ENCODE measurements around the gene RELA. TPM values are rescaled to one million over a fixed set of nuclear protein-coding genes. Genes with fewer than 3 reads are reported as not detected.
"Not testable (repeated sequence)": the region's sequence is repeated elsewhere in the genome, so short reads cannot be mapped to it uniquely, and the experiment has no call there.

The RELA gene
- 295 TPM for total RNA-seq
- polyA plus RNA-seq = 10 to 100 TPM; 40.3 to 66.1 (median 53.3) TPM

DNA sequence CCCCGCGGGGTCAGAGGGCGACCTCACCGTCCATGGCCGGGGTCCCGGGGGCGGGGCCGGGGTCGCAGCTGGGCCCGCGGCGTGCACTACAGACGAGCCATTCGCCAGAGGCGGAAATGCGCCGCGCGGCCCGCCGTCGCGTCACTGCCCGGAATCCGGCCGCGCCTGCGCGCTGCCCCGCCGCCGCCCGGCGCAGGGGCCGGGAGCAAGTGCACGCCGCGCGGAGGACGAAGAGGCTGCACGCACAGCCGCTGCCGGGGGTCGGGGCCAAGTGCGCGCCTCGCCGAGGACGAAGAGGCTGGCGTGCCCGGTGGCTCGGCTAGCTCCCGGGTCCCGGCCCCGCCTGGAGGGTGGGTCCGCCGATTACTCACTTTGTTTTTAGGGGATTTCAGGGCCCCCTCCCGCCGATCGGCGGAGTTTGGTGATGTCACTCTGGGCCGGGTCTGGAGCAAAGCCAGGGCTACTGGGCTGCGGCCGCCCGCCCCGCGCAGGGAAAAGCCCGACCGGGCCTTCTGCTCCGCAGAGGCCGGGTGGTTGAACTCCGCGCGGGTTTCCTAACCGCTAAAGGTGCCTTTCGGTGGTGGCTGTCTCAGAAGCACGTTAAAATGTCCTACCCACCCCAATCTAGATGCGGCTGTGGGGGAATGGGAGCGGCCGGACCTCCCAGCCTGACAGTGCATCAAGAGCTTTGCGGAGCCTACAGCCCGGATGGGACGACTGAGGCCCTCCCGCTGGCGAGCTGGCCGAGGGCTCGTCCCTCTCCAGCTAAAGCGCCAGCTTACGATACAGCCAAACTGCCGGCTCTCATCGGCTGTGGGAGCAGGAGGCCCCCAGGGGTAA lies at the start of gene RELA:
Gene RELA (minus strand): TSS at position 118 of the 840 bp plus-strand sequence. CDS start 84 bp downstream, at position 34.
- H3K27me3 ChIP-seq (ENCODE audit: control insufficient read depth, insufficient read depth, low read length) = no peaks in the 10 kb centered on the region
- DNase-seq (peak; percentile 85 to 90 (median 90)), ATAC-seq (ENCODE audit: low read depth in 2 of 2) (peak; percentile 87 to 91)
- Mint-ChIP-seq H3K9me3 (no peaks in the 10 kb centered on the region), H3K27me3 (peaks cover 4% of the 10 kb centered on the region), H3K4me1 (peaks cover 5 to 49% (median 17%) of the 10 kb centered on the region in 4 donors), H3K4me3 (peak within 1 kb of the TSS; percentile 89 to 97 (median 94)), H3K36me3 (peaks cover 21% of the 10 kb centered on the region), H3K27ac (peak within 1 kb of the TSS; percentile 88 to 94 (median 93))
- peak within 1 kb of the TSS; percentile 98 for H3K27ac ChIP-seq (ENCODE audit: insufficient read depth, low read length, poor library complexity, severe bottlenecking)
- no peaks in the 10 kb centered on the region for H3K9me3 ChIP-seq (ENCODE audit: control insufficient read depth in 2 of 2, low read length in 2 of 2)
- peak within 1 kb of the TSS; percentile 86 for H3K4me3 ChIP-seq (ENCODE audit: low read depth, low read length)
- peaks cover 41% of the 10 kb centered on the region for H3K4me1 ChIP-seq (ENCODE audit: control insufficient read depth, insufficient read depth, low read length, poor library complexity, severe bottlenecking)
- H3K36me3 ChIP-seq (ENCODE audit: control insufficient read depth, insufficient read depth, low read length) = peaks cover 30% of the 10 kb centered on the region

DNA sequence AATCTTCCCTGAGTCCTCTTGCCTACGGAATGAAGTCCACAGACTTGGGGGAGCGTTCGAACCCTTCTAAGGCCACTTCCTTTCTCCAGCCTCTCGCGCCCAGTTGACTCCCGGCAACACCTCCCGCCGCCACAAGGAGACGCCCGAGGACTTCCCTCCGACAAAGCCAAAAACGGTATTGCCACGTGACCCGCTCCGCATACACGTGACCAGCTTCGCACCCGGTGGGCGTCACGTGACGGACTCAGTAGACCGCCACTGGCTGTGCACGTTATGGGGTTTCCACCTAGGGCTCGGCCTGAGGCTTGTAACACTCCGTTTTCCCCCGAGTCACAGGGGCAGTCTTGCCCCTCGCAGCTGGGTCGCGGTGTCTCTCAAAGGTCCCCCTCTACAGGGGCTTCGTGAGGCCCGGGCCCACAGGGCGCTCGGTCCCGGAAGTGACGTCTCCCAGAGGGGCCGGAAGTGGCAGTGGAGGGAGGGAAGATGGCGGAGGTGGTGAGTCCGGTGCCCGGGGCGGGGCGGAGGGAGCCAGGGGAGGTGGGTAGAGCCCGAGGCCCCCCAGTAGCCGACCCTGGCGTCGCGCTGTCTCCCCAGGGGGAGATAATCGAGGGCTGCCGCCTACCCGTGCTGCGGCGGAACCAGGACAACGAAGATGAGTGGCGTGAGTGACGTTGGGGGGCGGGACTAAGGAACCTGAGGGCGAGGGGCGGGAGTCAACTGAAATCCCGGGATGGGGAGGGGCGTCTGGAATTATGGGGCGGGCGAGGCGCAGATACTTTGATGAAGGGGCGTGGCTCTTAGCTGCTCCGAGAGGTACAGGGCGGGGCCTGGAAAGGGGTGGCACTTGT lies 49.3 kb upstream of the RELA start, which contains the start of gene KAT5:
Gene KAT5 (plus strand): TSS at position 468 of the 848 bp plus-strand sequence. CDS start 16 bp downstream, at position 484.
- peaks cover 0 to 2% (median 0%) of the 10 kb centered on the region in 7 donors for H3K9me3 Mint-ChIP-seq

GRCh38 chr11:65710421-65710820 lies 47.7 kb upstream of the RELA start:
- H3K27ac ChIP-seq (ENCODE audit: insufficient read depth, low read length, poor library complexity, severe bottlenecking) = no peak overlapping the region
- peaks cover 5 to 29% (median 17%) of the 10 kb centered on the region in 4 donors for H3K4me1 Mint-ChIP-seq
- ATAC-seq (ENCODE audit: low read depth in 2 of 2) (no peak), DNase-seq (no peak)
- H3K36me3 ChIP-seq (ENCODE audit: control insufficient read depth, insufficient read depth, low read length) = peaks cover 22% of the 10 kb centered on the region
- H3K4me3 ChIP-seq (ENCODE audit: low read depth, low read length) = no peak overlapping the region
- H3K27me3 ChIP-seq (ENCODE audit: control insufficient read depth, insufficient read depth, low read length) = no peaks in the 10 kb centered on the region
- H3K4me3 Mint-ChIP-seq = peak overlapping the region in 2 of 4 donors; percentile 29 to 93
- H3K9me3 Mint-ChIP-seq = peaks cover 0 to 2% (median 0%) of the 10 kb centered on the region in 7 donors
- H3K27ac Mint-ChIP-seq = no peak overlapping the region
- peaks cover 6% of the 10 kb centered on the region for H3K27me3 Mint-ChIP-seq
- H3K36me3 Mint-ChIP-seq = peaks cover 17% of the 10 kb centered on the region
- H3K4me1 ChIP-seq (ENCODE audit: control insufficient read depth, insufficient read depth, low read length, poor library complexity, severe bottlenecking) = peaks cover 19% of the 10 kb centered on the region
- no peaks in the 10 kb centered on the region for H3K9me3 ChIP-seq (ENCODE audit: control insufficient read depth in 2 of 2, low read length in 2 of 2)

More for the DNA sequence above, 49.3 kb upstream of the RELA start, which contains the start of gene KAT5:
- H3K4me3 Mint-ChIP-seq = peak within 1 kb of the TSS; percentile 93 to 99 (median 97)
- Histone ChIP-seq H3K27me3 (ENCODE audit: control insufficient read depth, insufficient read depth, low read length) (no peaks in the 10 kb centered on the region), H3K4me3 (ENCODE audit: low read depth, low read length) (peak within 1 kb of the TSS; percentile 78), H3K9me3 (ENCODE audit: control insufficient read depth in 2 of 2, low read length in 2 of 2) (no peaks in the 10 kb centered on the region), H3K4me1 (ENCODE audit: control insufficient read depth, insufficient read depth, low read length, poor library complexity, severe bottlenecking) (peaks cover 19% of the 10 kb centered on the region), H3K36me3 (ENCODE audit: control insufficient read depth, insufficient read depth, low read length) (peaks cover 36% of the 10 kb centered on the region), H3K27ac (ENCODE audit: insufficient read depth, low read length, poor library complexity, severe bottlenecking) (peak within 1 kb of the TSS; percentile 99)
- H3K27me3 Mint-ChIP-seq = peaks cover 5% of the 10 kb centered on the region
- H3K4me1 Mint-ChIP-seq = peaks cover 5 to 29% (median 18%) of the 10 kb centered on the region in 4 donors
- H3K36me3 Mint-ChIP-seq = peaks cover 22% of the 10 kb centered on the region
- H3K27ac Mint-ChIP-seq = peak within 1 kb of the TSS; percentile 99 to 100 (median 99)
- ATAC-seq (ENCODE audit: low read depth in 2 of 2) (peak; percentile 85 to 86), DNase-seq (peak; percentile 96 to 99 (median 99))

- DNase-seq (no peak), ATAC-seq (ENCODE audit: low read depth in 2 of 2) (no peak)
- no peak overlapping the region for H3K27ac ChIP-seq (ENCODE audit: insufficient read depth, low read length, poor library complexity, severe bottlenecking)
- no peaks in the 10 kb centered on the region for H3K9me3 ChIP-seq (ENCODE audit: control insufficient read depth in 2 of 2, low read length in 2 of 2)
- no peaks in the 10 kb centered on the region for H3K27me3 ChIP-seq (ENCODE audit: control insufficient read depth, insufficient read depth, low read length)
- peaks cover 10% of the 10 kb centered on the region for H3K36me3 Mint-ChIP-seq
- peaks cover 6% of the 10 kb centered on the region for H3K27me3 Mint-ChIP-seq
- no peak overlapping the region for H3K27ac Mint-ChIP-seq
- H3K4me3 Mint-ChIP-seq = peak overlapping the region in 2 of 4 donors; percentile 22 to 29
- peaks cover 15% of the 10 kb centered on the region for H3K36me3 ChIP-seq (ENCODE audit: control insufficient read depth, insufficient read depth, low read length)
- H3K4me3 ChIP-seq (ENCODE audit: low read depth, low read length) = no peak overlapping the region
- H3K9me3 Mint-ChIP-seq = peaks cover 0 to 2% (median 0%) of the 10 kb centered on the region in 7 donors
- H3K4me1 ChIP-seq (ENCODE audit: control insufficient read depth, insufficient read depth, low read length, poor library complexity, severe bottlenecking) = peaks cover 19% of the 10 kb centered on the region
- peaks cover 3 to 23% (median 14%) of the 10 kb centered on the region in 4 donors for H3K4me1 Mint-ChIP-seq
Measured at GRCh38 chr11:65709661-65710060, 46.9 kb upstream of the RELA start.

DNA sequence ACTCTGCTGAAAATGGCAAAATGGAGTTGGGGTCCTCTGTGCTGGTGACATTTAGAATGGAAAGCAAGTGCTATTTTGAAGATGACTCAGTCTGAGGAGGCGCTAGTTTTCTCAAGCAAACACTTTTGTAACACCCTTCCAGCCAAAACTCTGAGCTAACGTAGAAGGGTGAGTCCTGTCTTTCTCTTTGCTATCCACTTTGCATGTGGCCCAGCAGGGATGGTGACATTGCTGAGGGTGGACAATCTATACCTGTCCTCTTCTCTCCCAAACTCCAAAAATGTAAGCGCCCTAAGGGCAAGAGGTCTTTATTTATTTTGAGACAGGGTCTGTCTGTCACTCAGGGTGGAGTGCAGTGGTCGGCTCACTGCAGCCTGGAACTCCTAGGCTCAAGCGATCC lies 45.7 kb upstream of the RELA start:
- peak overlapping the region in 1 of 3 donors; percentile 5 for H3K27ac Mint-ChIP-seq
- peak overlapping the region in 1 of 4 donors; percentile 42 for H3K4me3 Mint-ChIP-seq
- peaks cover 0 to 2% (median 0%) of the 10 kb centered on the region in 7 donors for H3K9me3 Mint-ChIP-seq
- ATAC-seq (ENCODE audit: low read depth in 2 of 2) (no peak), DNase-seq (no peak)
- H3K27me3 Mint-ChIP-seq = peaks cover 6% of the 10 kb centered on the region
- peaks cover 3% of the 10 kb centered on the region for H3K36me3 ChIP-seq (ENCODE audit: control insufficient read depth, insufficient read depth, low read length)
- H3K36me3 Mint-ChIP-seq = peaks cover under 1% of the 10 kb centered on the region
- H3K4me1 Mint-ChIP-seq = peaks cover 0 to 19% (median 10%) of the 10 kb centered on the region in 4 donors
- H3K4me1 ChIP-seq (ENCODE audit: control insufficient read depth, insufficient read depth, low read length, poor library complexity, severe bottlenecking) = peaks cover 16% of the 10 kb centered on the region
- H3K27me3 ChIP-seq (ENCODE audit: control insufficient read depth, insufficient read depth, low read length) = no peaks in the 10 kb centered on the region
- H3K4me3 ChIP-seq (ENCODE audit: low read depth, low read length) = no peak overlapping the region
- no peaks in the 10 kb centered on the region for H3K9me3 ChIP-seq (ENCODE audit: control insufficient read depth in 2 of 2, low read length in 2 of 2)
- H3K27ac ChIP-seq (ENCODE audit: insufficient read depth, low read length, poor library complexity, severe bottlenecking) = no peak overlapping the region

- H3K36me3 ChIP-seq (ENCODE audit: control insufficient read depth, insufficient read depth, low read length); ATAC-seq (ENCODE audit: low read depth in 2 of 2): not testable (repeated sequence)
Measured at GRCh38 chr11:65707002-65707401, 44.3 kb upstream of the RELA start.

DNA sequence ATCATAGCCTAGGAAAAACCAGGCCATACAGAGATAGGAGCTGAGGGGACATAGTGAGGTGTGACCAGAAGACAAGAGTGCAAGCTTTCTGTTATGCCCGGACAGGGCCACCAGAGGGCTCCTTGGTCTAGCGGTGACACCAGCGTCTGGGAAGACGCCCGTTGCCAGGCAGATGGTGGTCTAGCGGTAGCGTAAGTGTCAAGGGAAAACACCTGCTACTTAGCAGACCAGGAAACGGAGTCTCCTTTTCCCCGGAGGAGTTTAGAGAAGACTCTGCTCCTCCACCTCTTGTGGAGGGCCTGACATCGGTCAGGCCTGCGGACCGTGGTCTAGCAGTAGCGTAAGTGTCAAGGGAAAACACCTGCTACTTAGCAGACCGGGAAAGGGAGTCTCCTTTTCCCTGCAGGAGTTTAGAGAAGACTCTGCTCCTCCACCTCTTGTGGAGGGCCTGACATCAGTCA lies 43.6 kb upstream of the RELA start:
- not testable (repeated sequence) for H3K9me3 Mint-ChIP-seq; H3K36me3 ChIP-seq (ENCODE audit: control insufficient read depth, insufficient read depth, low read length); H3K36me3 Mint-ChIP-seq; H3K4me1 ChIP-seq (ENCODE audit: control insufficient read depth, insufficient read depth, low read length, poor library complexity, severe bottlenecking); H3K27ac Mint-ChIP-seq; H3K4me1 Mint-ChIP-seq; H3K27me3 ChIP-seq (ENCODE audit: control insufficient read depth, insufficient read depth, low read length); H3K27ac ChIP-seq (ENCODE audit: insufficient read depth, low read length, poor library complexity, severe bottlenecking); ATAC-seq (ENCODE audit: low read depth in 2 of 2); H3K9me3 ChIP-seq (ENCODE audit: control insufficient read depth in 2 of 2, low read length in 2 of 2)
- Mint-ChIP-seq H3K4me3 (peak overlapping the region in 1 of 4 donors; percentile 41), H3K27me3 (peaks cover 10% of the 10 kb centered on the region)
- DNase-seq = peak; percentile 61 to 68 (median 65)
- H3K4me3 ChIP-seq (ENCODE audit: low read depth, low read length) = peak overlapping the region; percentile 37

More at GRCh38 chr11:65707002-65707401, 44.3 kb upstream of the RELA start:
- not testable (repeated sequence) for H3K36me3 Mint-ChIP-seq; H3K4me1 ChIP-seq (ENCODE audit: control insufficient read depth, insufficient read depth, low read length, poor library complexity, severe bottlenecking); H3K27me3 ChIP-seq (ENCODE audit: control insufficient read depth, insufficient read depth, low read length); H3K4me3 ChIP-seq (ENCODE audit: low read depth, low read length); DNase-seq; H3K9me3 ChIP-seq (ENCODE audit: control insufficient read depth in 2 of 2, low read length in 2 of 2); H3K27ac Mint-ChIP-seq; H3K27ac ChIP-seq (ENCODE audit: insufficient read depth, low read length, poor library complexity, severe bottlenecking); H3K4me3 Mint-ChIP-seq; H3K9me3 Mint-ChIP-seq; H3K4me1 Mint-ChIP-seq
- peaks cover 10% of the 10 kb centered on the region for H3K27me3 Mint-ChIP-seq
